GM19395 (cell line): ENCODE measurements around the gene SPATA12.

Experiments
- ATAC-seq: cut with Tn5 transposase; IDR thresholded peaks from one replicate; pipeline ENCODE4 v1.9.1; 2021; ENCODE audit warnings: mild to moderate bottlenecking, moderate library complexity; ENCODE audit not compliant: unreplicated experiment

The SPATA12 gene

GRCh38 chr3:57060089-57060821 lies at the start of gene SPATA12:
TSS of gene SPATA12 (plus strand) at chr3:57060664. CDS start at chr3:57073695, 13,031 bp downstream.
- ATAC-seq, result no peak

GRCh38 chr3:57011022-57011421 lies 49.4 kb upstream of the SPATA12 start:
- no peak for ATAC-seq

- ATAC-seq, result no peak
Observed at GRCh38 chr3:57012847-57013246, 47.6 kb upstream of the SPATA12 start.

GRCh38 chr3:57015350-57015729 lies 45.1 kb upstream of the SPATA12 start:
- no peak for ATAC-seq

- ATAC-seq, result no peak
Observed at GRCh38 chr3:57015912-57016311, 44.6 kb upstream of the SPATA12 start.

GRCh38 chr3:57017459-57017845 lies 43.0 kb upstream of the SPATA12 start:
- ATAC-seq, result no peak

GRCh38 chr3:57018246-57018645 lies 42.2 kb upstream of the SPATA12 start:
- ATAC-seq, result no peak

GRCh38 chr3:57019057-57019456 lies 41.4 kb upstream of the SPATA12 start:
- no peak for ATAC-seq

- no peak for ATAC-seq
Observed at GRCh38 chr3:57025237-57025636, 35.2 kb upstream of the SPATA12 start.

GRCh38 chr3:57026944-57027343 lies 33.5 kb upstream of the SPATA12 start:
- ATAC-seq, result no peak

- ATAC-seq, result no peak
Observed at GRCh38 chr3:57029383-57029782, 31.1 kb upstream of the SPATA12 start.

GRCh38 chr3:57029924-57030323 lies 30.5 kb upstream of the SPATA12 start:
- no peak for ATAC-seq

GRCh38 chr3:57030721-57031120 lies 29.7 kb upstream of the SPATA12 start:
- ATAC-seq, result no peak

GRCh38 chr3:57031631-57032541 lies 28.6 kb upstream of the SPATA12 start:
- ATAC-seq, result no peak

- no peak for ATAC-seq
Observed at GRCh38 chr3:57036952-57037351, 23.5 kb upstream of the SPATA12 start.

- ATAC-seq, result no peak
Observed at GRCh38 chr3:57038466-57039164, 21.8 kb upstream of the SPATA12 start.

- ATAC-seq, result no peak
Observed at GRCh38 chr3:57041674-57042073, 18.8 kb upstream of the SPATA12 start.

- ATAC-seq, result no peak
Observed at GRCh38 chr3:57043518-57043917, 16.9 kb upstream of the SPATA12 start.

- no peak for ATAC-seq
Observed at GRCh38 chr3:57046101-57046765, 14.2 kb upstream of the SPATA12 start.

- ATAC-seq, result no peak
Observed at GRCh38 chr3:57048052-57048671, 12.3 kb upstream of the SPATA12 start.
